GM12801 (cell line): ENCODE results near the gene ZSWIM6.

Experiments
- CTCF ChIP-seq: IDR thresholded peaks from one replicate; pipeline ENCODE4 v1.5.1; 2011; ENCODE audit warnings: control low read depth; ENCODE audit not compliant: insufficient read length; ENCODE audit errors: extremely low read depth

Gene ZSWIM6

DNA sequence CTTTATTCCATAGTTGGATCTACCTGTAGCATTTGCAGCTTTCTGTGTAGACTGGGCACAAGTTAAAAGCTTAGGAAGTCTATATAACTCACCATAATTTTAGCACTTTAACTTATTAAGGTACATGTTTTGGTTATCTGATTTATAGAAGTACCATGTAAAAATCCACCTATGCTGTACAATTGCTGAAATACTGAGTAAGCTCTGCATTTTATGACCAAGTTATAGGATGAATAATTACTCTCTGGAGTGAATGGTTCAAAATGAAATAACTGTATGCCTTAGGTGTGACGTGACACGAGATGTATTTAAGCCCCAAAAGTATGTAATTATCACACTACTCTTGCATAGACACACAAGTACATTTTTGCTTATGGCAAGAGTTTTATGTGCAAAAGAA is 22.1 kb downstream of the ZSWIM6 start:
- TF ChIP-seq CTCF = no peak

DNA sequence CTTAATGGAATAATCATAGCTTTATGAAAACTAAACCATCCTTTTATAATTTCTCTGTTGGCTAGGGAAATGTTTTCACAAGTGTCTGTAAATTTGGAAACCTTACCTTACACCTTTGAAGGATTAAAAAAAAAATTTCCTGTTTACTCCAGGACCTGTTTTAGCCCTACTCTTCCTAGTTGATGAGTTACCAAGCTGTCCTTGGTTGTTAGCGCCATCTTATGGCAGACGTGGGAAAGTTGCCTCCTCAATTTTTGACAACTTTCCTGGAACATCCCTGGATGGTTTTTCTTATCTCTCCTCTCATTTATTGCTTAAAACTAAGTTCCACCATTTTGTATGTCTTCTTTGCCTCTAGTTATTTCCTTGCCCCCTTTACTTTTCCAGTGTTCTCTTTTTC is 25.7 kb downstream of the ZSWIM6 start:
- no peak for TF ChIP-seq CTCF

GRCh38 chr5:61362796-61363368 is 30.8 kb downstream of the ZSWIM6 start:
- no peak for TF ChIP-seq CTCF

- no peak for TF ChIP-seq CTCF
These were observed 31.5 kb downstream of the ZSWIM6 start for GRCh38 chr5:61363401-61364114.

- no peak for TF ChIP-seq CTCF
These were observed 34.6 kb downstream of the ZSWIM6 start for GRCh38 chr5:61366497-61367240.

GRCh38 chr5:61370506-61370905 is 38.4 kb downstream of the ZSWIM6 start:
- no peak for TF ChIP-seq CTCF

DNA sequence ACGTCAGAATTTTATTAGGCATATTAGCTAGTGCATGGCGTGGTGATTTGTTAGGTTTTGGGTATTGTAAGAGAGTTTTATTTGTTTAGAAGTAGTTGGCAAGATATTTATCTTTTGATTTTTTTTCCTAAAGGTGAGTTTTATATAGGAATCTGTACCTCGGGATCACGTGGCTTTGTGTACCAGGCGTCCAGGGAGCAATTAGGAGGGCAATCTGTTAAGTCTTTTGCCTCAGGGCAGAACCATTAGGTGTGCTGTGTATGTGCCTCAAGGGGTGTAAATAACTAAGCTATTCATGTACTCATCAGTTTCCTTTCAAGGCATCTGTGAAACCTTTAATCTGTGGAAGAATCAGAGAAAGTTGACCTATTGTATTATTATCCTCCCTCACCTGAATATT is 39.4 kb downstream of the ZSWIM6 start:
- TF ChIP-seq CTCF = no peak
